Stimulated activated CD4-positive, alpha-beta T cell treated with anti-CD3 and anti-CD28 coated beads, Interleukin-12 subunit alpha, Interleukin-12 subunit beta, amount 100 ng/mL, for 4 hours (primary cell): ENCODE results near the gene IWS1.
"Not testable (repeated sequence)": the region's sequence is repeated elsewhere in the genome, so short reads cannot be mapped to it uniquely, and the experiment has no call there.

Experiments used
- DNase-seq: peaks from one replicate; pipeline ENCODE4 v3.0.0-alpha.2; 2020

IWS1 gene

DNA sequence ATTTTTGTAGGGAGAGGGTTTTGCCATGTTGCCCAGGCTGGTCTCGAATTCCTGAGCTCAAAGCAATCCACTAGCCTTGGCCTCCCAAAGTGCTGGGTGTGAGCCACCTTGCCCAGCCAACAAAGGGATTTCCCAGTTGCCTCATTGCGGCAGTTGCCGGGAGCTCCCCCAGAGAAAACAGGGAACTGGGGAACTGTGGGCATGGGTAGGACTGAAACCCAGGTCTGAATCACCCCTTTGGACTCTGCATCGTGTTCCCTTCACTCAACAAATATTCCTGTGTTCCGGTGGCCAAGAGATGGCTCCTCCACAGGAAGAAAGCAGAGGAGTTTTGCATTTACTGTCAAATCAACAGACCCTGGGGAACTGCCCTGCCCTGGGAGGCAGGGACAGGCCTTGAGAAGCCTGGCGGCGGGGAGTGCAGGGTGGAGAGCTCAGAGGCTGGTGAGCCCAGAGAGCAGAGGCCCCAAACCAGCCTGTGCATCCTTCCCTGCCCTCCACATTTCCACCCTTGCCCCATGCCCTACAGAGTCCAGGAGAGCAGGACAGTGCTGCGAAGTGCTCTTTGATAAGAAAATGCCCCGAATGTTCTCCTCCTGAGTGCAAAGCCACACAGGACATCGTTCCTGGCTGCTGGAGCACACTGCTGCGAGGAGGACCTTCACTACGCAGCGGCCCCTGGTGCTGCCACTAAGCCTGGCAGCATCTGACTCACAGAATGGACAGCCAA lies 34.1 kb upstream of the IWS1 start:
- DNase-seq: no peak

DNA sequence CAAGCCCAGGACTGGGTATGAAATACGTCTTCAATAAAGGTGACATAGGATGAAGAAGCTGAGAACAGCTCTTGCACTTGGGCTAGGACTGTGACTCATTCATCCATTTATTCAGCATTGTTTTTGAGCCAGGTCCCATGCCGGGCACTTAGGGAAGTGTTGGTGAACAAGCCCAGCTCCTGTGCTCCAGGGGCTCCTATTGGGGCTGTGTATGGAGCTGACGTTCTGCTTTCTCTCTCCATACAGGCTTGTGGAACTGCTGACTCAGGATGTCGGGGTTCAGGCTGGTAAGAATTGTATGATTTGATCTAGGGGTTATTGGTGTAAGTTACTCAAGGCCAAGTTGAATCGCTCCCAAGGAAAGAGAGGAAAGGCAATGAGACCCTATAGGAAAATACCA lies 33.2 kb upstream of the IWS1 start:
- DNase-seq: no peak

DNA sequence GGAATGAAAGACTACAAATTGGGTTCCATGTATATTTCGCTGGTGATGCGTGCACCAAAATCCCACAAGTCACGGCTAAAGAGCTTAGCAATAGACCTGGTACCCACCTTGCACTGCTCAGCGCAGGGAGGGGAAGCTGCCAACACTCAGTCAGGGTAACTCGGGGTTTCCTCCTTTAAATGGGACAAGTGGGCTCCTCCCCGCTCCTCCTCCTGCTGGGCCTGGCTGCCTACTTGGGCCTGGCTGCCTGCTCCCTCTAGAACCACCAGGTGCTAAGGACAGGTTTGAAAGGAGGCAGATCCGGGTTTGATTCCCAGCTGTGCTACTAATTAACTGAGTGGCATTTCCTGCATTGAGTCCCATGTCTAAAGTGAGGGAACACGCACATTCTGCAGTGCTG lies 32.6 kb upstream of the IWS1 start:
- DNase-seq: no peak

DNA sequence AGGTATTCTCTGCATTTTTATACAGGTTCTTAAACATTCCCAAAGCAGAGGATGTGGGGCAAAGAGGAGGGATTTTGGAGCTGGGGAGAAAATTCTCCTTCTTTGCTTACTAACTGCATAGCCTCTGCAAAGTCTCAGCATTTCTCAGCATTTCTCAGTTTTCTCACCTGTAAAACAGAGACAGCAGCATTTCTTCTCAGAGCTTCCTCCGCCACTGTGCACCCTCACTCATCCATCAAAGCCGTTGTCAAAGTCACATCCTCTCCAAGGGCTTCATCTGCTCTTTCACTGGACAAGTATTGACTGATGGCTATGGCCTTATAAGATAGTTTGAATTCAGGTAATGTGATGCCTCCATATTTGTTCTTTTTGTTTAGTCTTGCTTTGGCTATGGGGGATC lies 26.6 kb upstream of the IWS1 start:
- no peak for DNase-seq

DNA sequence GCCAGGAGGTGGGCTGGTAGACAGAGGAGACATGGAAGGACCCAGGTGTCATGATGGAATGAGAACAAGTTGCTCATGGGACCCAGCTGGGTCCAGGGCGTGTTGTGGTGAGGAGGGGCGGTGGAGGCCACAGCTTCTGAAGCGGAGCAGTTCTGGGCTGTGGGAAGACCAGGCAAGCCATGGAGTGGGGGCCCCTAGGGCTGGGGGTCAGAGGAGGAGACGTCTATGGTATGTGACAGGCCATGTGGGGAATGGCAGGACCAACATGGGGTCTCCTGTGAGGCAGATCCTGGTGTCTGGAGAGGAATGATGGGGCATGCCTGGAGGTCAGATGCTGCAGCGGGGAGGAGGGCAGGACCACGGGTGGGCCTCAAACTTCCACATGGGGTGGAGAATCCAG lies 26.0 kb upstream of the IWS1 start:
- no peak for DNase-seq

DNA sequence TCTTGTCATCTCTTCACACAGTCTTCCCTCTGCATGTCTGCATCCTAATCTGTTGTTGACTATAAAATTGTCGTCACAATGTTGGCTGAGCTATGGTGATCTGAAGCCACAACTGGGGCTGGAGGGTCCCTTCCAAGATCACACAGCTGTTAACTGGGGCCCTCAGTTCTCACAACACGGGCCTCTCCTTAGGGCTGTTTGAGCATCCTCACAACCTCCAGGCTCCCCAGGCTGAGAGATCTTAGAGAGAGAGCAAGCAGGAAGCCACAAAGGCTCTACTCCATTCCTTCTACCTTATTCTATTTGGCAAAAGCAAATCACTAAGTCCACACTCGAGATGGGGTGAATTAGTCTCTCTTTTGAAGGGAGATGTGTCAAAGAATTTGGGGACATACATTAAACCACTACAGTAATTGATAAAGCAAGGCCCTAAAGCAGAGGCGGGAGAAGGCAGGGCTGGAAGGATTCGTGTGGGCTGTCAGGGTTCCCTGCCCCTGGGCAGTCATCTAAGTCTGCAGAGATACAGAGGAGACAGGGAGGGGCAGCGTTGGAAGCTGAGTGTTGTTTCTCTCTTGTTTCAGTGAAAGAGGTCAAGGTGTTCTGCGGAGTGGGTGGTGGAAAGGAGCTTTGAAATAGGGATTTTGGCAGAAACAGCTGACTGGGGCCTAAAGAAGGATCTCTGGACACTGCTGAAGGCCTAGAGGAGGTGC lies 25.1 kb upstream of the IWS1 start:
- no peak for DNase-seq

DNA sequence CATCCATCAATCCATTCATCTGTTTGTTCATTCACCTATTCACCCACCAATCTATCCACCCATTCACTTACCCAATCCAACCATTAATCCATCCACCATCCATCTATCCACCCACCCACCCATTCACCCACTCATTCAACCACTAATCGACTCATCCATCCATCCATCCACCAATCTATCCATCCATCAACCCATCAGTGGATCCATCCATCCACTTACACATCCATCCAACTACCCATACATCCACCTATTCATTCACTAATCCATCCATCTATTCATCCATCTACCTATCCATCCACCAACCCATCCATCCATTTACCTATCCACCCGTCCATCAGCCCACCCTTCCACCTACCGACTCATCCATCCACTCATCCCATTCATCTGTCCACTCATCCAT lies 20.5 kb upstream of the IWS1 start:
- no peak for DNase-seq

DNA sequence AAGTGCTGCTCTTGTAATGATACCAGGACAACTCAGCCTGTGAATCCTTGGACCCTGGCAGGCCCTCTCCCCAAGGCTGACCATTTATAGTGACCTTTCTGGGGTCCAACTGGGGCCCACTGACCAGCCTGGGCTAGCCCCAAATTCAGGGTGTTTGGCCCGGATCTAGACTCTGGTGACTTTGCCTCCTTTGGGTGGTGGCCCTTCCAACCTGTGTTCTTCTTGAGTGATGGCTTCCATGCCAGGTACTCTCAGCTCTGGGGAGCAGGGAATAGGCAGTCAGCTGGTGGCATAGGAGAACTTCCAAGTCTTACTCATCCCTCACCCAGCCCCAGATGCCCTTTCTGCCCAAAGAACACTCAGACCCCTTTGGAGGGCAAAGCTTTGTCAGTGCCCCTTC lies 19.5 kb upstream of the IWS1 start:
- DNase-seq: no peak

DNA sequence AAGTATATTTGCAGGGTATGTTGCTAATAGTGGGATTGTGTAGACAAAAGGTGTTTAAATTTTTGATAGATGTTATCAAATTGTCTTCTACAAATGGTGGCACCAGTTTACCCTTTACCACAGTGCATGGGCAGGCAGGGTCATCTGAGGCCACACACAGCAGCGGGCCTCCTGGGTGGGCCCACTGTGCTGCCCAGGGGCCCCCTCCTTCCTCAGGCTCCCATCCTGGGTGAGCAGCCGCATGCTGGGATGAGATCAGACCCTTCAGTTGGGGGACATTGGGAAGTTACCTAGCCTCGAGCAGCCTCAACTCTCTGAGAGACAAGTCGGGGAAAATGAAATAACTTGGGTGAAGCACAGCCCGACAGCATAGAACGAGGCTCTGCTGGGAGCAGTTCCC lies 18.9 kb upstream of the IWS1 start:
- DNase-seq: no peak

DNA sequence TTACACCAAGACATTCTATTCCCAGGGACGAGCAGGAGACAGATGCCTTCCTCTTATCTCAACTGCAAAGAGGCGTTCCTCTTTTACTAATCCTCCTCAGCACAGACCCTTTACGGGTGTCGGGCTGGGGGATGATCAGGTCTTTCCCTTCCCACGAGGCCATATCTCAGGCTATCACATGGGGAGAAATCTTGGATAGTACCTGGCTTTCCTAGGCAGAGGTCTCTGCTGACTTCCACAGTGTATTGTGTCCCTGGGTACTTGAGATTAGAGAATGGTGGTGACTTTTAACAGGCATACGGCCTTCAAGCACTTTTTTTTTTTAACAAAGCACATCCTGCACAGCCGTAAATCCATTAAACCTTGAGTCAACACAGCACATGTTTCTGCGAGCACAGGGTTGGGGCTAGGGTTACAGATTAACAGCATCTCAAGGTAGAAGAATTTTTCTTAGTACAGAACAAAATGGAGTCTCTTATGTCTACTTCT lies 16.8 kb upstream of the IWS1 start:
- not testable (repeated sequence) for DNase-seq

DNA sequence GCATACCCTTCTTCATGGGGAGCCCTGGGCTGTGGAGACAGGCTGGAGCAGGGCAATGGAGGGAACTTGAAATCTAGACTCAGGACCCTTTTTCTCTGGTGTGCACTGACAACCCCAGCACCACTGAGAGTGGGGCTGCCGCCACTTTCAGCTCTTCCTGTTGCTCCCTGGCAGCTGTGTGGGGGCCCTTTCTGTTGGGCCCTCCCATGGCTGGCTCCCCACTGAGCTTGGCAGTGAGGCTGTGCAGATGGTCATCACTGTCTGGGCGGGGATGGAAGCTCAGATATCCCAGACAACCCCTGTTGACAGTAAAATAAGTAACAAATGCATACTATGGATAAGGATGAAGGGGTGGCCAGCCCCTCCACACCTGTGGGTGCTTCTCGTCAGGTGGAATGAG lies 15.9 kb upstream of the IWS1 start:
- DNase-seq: no peak

DNA sequence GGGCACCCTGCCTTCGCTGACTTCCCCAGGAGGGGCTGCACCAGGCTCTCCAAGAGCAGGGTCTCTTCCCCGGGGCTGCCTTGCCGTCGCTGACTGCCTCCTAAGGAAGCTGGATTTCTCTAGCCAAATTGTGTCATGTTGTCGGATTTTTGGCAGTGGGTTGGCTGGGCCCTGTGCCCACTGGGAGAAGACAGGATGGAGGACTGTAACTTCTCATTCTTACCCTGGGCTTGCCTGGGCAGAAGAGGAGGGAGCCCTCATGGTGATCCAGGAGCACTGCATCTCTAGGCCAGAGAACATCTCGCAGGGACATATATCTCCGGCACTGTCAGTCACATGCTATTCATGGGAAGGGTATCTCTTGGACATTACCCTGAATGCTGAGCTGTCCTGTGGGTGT lies 15.5 kb upstream of the IWS1 start:
- DNase-seq: no peak

DNA sequence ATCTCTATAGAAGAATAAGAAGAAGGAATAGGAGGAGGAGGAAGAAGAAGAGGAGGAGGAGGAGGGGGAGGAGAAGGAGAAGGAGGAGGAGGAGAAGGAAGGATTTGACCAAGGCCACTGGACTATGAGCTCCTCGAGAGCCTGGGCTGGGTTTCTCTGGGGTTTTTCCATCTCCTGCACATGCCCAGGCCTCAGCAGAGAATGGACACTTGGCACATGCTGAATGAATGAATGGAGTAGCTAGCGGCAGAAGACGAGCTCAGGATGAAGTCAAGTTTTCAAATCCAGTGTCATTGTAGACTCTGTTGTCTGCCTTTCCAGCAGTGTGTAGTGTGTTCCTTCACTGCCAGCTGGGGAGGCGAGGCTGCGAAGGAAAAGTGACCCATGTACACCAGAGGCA lies 11.4 kb upstream of the IWS1 start:
- no peak for DNase-seq

DNA sequence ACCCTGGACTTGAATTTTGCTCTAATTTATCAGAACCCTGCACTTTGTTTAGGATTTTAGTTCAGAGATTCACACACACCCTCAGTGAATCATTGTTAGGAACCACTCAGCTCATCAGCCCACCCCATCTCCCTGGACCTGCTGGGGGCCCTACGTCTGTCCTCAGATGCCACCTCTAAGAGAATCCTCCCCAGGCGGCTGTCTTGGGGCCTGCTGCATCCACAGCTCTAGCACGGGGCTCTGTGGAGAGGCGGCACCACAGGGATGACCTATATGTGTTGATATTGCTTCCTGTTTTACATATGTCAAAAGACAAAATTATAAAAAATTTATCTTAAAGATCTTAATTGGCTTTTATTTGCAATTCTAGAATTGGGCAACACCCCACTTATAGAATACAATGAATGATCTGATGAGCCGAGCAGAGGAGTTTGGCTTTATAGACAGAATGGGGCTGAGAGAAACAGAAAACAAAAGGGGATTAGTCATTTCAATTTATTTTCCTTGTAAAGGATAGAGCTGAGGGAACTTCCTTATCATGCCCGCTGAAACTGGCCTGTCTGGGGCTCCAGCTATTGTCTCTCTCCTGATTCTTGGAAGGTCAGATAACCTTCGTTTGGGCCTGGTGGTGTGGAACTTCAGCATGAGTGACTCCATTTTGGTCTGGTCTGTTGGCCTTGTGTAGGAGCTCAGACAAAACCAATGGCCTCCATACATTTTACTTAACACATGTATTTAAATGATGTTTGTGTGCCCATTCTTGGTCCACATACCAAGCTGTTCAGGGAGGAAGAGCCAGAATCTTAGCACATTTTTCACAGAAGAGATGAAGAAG lies 10.6 kb upstream of the IWS1 start:
- no peak for DNase-seq

DNA sequence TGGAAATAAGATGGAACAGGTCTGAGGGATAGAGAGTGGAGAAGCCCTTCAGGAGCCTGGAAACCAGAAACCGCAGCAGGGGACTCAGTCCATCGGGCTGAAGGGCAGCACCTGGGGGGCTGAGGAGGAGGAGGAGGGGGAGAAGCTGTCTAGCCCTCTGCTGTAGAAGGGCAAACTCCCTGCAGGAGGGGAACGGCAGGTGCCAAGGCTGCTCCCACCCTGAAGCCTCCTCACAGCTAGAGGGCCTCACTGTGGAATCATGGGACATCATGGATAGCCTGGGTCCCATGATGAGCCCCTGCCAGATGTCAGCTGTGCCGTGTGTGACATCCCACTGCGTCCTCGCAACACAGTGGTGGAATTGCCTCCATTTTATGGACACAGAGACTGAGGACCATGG lies 9.6 kb upstream of the IWS1 start:
- DNase-seq: no peak

DNA sequence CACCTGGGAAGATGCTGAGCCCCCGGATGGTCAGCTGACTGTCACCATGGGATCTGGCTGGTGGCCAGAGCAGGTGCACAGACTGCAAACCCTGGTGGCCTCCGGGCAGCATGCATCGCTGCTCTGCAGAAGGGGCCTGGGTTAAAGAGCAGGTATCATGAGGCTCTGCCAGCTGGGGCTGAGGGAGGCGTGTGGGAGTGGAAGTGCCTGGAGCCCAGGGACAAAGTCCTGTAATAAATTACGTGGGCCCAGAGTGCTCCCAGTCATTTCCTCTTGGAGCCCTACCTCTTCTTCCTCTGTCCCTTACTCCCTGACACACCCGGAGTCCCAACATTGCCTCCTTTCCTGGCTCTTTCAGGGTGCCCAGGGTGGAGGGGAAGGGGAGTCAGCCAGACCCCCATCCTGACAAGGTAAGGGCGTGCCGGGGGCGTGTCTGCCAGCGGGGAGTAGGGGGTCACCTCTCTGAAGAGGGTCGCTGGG lies 9.2 kb upstream of the IWS1 start, which contains the start of gene MYO7B:
TSS of gene MYO7B (plus strand) at position 262 of the 480 bp plus-strand sequence. CDS start 24,040 bp downstream, outside the sequence.
- no peak for DNase-seq

DNA sequence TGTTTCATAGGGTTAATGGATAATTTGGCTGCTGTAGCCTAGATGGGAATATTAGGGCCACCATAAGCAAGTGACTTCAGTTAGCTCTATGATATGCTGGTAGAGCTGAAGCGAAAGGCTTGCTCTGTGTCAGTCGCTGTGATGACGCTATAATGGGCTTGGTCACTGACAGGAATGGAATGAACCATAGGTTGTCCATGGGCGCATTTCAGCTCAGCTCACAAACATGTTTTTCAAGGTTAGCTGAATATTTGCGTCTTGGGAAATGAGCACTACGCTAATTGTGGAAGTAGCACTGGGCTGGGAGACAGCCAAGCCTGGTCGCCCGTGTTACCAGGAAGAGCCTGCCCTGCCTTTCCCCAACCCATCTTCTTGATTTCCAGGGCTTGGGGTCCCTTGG lies 6.0 kb upstream of the IWS1 start:
- no peak for DNase-seq

DNA sequence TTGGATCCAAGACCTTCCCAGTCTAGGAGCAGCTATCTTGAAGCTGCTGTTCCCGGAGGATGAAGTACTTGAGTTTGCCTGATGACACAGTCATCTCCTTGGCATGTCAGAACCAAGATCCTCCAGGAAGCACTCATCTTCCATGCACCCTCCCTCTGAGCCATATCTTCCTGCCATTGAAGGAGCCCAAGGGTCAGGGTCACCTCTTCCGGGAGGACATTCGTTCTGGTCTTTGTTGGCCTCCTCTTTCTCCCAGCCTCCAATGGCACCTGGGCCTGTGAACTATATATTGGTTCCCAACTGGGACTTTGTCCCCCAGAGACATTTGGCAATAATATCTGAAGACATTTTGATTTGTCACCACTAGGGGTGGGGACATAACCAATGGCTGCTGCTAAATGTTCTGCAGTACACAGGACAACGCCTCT lies 4.9 kb upstream of the IWS1 start:
- no peak for DNase-seq

DNA sequence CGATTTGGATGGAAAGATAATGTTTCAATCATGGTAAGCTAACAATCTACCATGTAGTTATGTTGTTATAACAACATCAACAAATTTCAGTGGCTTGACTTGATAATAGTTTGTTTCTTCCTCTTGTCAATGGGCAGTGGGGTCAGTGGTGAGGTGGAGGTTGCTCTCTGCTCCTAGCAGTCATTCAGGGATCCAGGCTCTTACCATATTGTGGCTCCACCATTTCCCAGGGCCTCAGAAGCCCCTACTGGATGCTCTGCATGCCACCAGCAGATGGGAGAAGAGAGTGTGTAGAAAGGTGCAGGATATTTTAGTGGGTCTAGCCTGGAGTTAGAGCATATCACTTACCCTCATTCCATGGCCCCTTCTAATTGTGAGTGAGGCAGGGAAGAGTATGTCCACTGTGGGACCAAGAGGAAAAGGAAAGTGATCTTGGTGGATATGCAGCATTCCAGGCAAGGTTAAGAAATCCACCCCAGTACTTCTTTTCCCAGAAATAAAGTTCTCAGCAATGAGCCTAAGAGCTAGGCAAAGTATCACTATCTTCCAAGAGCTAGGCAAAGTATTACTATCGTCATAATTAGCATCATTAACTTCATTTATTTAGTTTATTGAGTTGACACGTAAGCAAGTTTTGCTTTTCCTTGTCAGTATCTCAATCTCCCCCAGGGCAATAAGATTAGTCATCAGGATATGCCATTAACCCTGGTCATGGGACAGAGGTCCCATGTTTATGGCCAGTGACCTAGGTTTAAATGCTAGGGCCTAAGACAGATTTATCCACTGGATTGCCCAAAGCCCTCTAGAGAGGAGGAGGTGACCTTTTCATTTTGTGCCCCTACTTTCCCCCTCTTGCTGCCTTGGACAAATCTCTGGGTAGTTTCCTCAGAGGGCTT lies 4.2 kb upstream of the IWS1 start:
- DNase-seq: no peak

DNA sequence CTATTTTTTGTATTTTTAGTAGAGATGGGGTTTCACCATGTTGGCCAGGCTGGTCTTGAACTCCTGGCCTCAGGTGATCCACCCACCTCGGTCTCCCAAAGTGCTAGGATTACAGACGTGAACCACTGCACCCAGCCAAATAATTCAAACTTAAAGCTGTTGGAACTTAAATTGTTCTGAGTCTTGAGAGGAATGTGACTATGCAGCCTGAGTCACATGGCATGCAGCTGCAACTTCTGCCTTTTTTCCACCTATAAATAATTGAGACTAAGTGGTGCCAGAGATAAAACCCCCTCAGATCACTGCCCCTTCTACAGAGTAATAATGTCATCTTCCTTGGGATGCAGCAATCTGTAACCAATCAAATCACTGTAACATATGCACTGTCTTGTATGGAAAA lies 3.1 kb upstream of the IWS1 start:
- DNase-seq: not testable (repeated sequence)

DNA sequence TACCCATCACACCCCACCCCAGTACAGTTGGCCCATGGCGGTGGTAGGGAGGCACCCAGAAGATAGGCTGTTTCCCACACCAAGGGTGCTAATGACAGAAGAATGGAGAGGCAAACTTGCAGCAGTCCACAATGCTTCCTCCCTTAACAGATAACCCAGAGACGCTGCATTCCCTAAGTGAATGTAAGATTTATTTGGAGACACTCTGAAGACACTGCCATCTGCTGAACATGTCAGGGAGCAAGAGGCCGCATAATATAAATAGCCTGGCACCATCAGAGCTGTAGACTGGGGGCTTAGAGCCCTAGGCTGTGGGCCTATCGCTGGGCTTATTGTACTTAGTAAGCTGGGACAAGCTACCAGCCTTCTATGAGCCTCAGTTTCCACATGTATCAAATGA lies 2.2 kb upstream of the IWS1 start:
- DNase-seq: no peak
